ENCODE measurements around the gene NFASC. TPM values are rescaled to one million over a fixed set of nuclear protein-coding genes. Genes with fewer than 3 reads are reported as not detected.

Gene NFASC
- total and polyA plus RNA-seq, 4 donors = 0.23 to 5.4 (median 1.9) TPM

GRCh38 chr1:205064741-205065316 is 194.2 kb downstream of the NFASC start (continued):
- TF ChIP-seq ZBTB33 (IDR thresholded peaks at IDR 0.05) = no peak
- TF ChIP-seq HNF4G (IDR thresholded peaks at IDR 0.05) = no peak
- TF ChIP-seq MAX (IDR thresholded peaks at IDR 0.05) = no peak

- TF ChIP-seq FOXA1 (IDR thresholded peaks at IDR 0.05) (no peak), SP1 (IDR thresholded peaks at IDR 0.05) (no peak), HNF4A (conservative IDR thresholded peaks at IDR 0.05) (no peak)
- Histone ChIP-seq H3K27me3 (ENCODE audit: control insufficient read depth in 4 of 4, insufficient read depth in 4 of 4, low read length in 3 of 4) (no peaks in the 10 kb centered on the region), H3K9me3 (ENCODE audit: control insufficient read depth in 4 of 4, low read length in 3 of 4) (no peaks in the 10 kb centered on the region), H3K36me3 (ENCODE audit: control insufficient read depth in 4 of 4, insufficient read depth in 3 of 4, low read depth in 1 of 4, low read length in 3 of 4) (no peaks in the 10 kb centered on the region), H3K4me1 (ENCODE audit: control insufficient read depth in 4 of 4, insufficient read depth in 4 of 4, low read length in 3 of 4) (peaks cover 0 to 3% (median 0%) of the 10 kb centered on the region in 4 donors), H3K9ac (ENCODE audit: low read depth in 1 of 2, low read length in 2 of 2) (no peak overlapping the region), H3K27ac (ENCODE audit: low read depth in 1 of 2, low read length in 2 of 2) (no peak overlapping the region), H3K4me3 (ENCODE audit: low read depth in 1 of 3, low read length in 3 of 3) (no peak overlapping the region)
- DNase-seq (ENCODE audit: low spot score) = no peak
- 92% methylated on average over 14 of the region's 14 CpGs for WGBS
Measured at GRCh38 chr1:205065666-205066065, 195.0 kb downstream of the NFASC start.

- TF ChIP-seq SP1 (IDR thresholded peaks at IDR 0.05) = no peak
- TF ChIP-seq FOXA1 (IDR thresholded peaks at IDR 0.05) = no peak
- no peak for TF ChIP-seq HNF4A (conservative IDR thresholded peaks at IDR 0.05)
- no peak for TF ChIP-seq RXRA (IDR thresholded peaks at IDR 0.05)
- no peak for TF ChIP-seq ATF3 (IDR thresholded peaks at IDR 0.05)
- TF ChIP-seq EGR1 (IDR thresholded peaks at IDR 0.05; ENCODE audit: low read depth in 2 of 2) = no peak
- no peak for TF ChIP-seq GABPA (IDR thresholded peaks at IDR 0.05 in 1 of 2, conservative IDR thresholded peaks at IDR 0.05 in 1 of 2)
- no peak for TF ChIP-seq RAD21 (IDR thresholded peaks at IDR 0.05)
- no peak for TF ChIP-seq TAF1 (conservative IDR thresholded peaks at IDR 0.05)
- TF ChIP-seq HNF4G (IDR thresholded peaks at IDR 0.05) = no peak
- no peak for TF ChIP-seq JUND (IDR thresholded peaks at IDR 0.05)
- no peak for TF ChIP-seq REST (IDR thresholded peaks at IDR 0.05)
- TF ChIP-seq YY1 (IDR thresholded peaks at IDR 0.05) = no peak
- no peak for TF ChIP-seq CTCF (IDR thresholded peaks at IDR 0.05; ENCODE audit: low read depth, low read length, missing input control)
- no peak for TF ChIP-seq ZBTB33 (IDR thresholded peaks at IDR 0.05)
- no peaks in the 10 kb centered on the region for H3K27me3 ChIP-seq (ENCODE audit: control insufficient read depth in 4 of 4, insufficient read depth in 4 of 4, low read length in 3 of 4)
- no peak overlapping the region for H3K4me3 ChIP-seq (ENCODE audit: low read depth in 1 of 3, low read length in 3 of 3)
- H3K4me1 ChIP-seq (ENCODE audit: control insufficient read depth in 4 of 4, insufficient read depth in 4 of 4, low read length in 3 of 4) = peaks cover 0 to 3% (median 0%) of the 10 kb centered on the region in 4 donors
- H3K9me3 ChIP-seq (ENCODE audit: control insufficient read depth in 4 of 4, low read length in 3 of 4) = no peaks in the 10 kb centered on the region
- no peak for DNase-seq (ENCODE audit: low spot score)
- no peak overlapping the region for H3K27ac ChIP-seq (ENCODE audit: low read depth in 1 of 2, low read length in 2 of 2)
- H3K9ac ChIP-seq (ENCODE audit: low read depth in 1 of 2, low read length in 2 of 2) = no peak overlapping the region
- 74% methylated on average over 13 of the region's 13 CpGs for WGBS
- no peaks in the 10 kb centered on the region for H3K36me3 ChIP-seq (ENCODE audit: control insufficient read depth in 4 of 4, insufficient read depth in 3 of 4, low read depth in 1 of 4, low read length in 3 of 4)
Measured at GRCh38 chr1:205066141-205066818, 195.6 kb downstream of the NFASC start.
